ENCODE results near the gene EPN2.

DNA sequence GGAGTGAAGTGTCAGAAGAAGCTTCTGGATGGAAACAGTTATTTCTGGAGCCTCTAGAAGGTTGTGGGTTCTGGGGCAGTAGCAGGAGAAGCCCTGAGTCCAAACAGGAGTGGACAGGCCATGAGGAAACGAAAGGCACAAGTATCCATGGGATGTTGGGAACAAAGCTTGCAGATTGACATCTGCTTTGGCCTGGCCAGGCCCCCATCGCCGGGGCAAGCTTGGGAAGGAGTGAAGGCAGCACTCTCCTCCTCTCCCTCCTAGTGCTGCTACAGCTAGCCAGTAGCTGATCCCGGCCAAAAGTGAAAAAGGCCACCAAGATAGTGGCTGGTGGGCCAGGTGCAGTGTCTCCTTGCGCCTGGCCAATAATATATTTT is 85.0 kb downstream of the EPN2 start:
- TF ChIP-seq, protein P1, sequence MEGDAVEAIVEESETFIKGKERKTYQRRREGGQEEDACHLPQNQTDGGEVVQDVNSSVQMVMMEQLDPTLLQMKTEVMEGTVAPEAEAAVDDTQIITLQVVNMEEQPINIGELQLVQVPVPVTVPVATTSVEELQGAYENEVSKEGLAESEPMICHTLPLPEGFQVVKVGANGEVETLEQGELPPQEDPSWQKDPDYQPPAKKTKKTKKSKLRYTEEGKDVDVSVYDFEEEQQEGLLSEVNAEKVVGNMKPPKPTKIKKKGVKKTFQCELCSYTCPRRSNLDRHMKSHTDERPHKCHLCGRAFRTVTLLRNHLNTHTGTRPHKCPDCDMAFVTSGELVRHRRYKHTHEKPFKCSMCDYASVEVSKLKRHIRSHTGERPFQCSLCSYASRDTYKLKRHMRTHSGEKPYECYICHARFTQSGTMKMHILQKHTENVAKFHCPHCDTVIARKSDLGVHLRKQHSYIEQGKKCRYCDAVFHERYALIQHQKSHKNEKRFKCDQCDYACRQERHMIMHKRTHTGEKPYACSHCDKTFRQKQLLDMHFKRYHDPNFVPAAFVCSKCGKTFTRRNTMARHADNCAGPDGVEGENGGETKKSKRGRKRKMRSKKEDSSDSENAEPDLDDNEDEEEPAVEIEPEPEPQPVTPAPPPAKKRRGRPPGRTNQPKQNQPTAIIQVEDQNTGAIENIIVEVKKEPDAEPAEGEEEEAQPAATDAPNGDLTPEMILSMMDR (IDR thresholded peaks at IDR 0.05; ENCODE audit: insufficient read depth, low read length, poor library complexity, severe bottlenecking) = no peak
- no peak for TF ChIP-seq EZH2phosphoT487 (conservative IDR thresholded peaks at IDR 0.05; ENCODE audit: low read length)

All from SU-DHL-6 (cell line).